ENCODE results near the gene IRF2. TPM values are rescaled to one million over a fixed set of nuclear protein-coding genes. Genes with fewer than 3 reads are reported as not detected.

Gene IRF2
- total and polyA plus RNA-seq, 2 donors from 2014 or later = 16.8 to 42.8 TPM

- FAIRE-seq = no peak
- H3K4me3 ChIP-seq (ENCODE audit: low read length in 3 of 3) = no peak overlapping the region
- H3K27me3 ChIP-seq (ENCODE audit: control insufficient read depth, insufficient read depth, low read length) = no peaks in the 10 kb centered on the region
- DNase-seq = no peak
- no peak overlapping the region for H3K27ac ChIP-seq (ENCODE audit: low read depth in 2 of 2, low read length in 2 of 2)
- no peaks in the 10 kb centered on the region for H3K36me3 ChIP-seq (ENCODE audit: control insufficient read depth in 2 of 3, insufficient read depth in 3 of 3, low read length in 3 of 3)
- intact Hi-C loops (cut with DNase I) = no loop called here
- H3K4me1 ChIP-seq (ENCODE audit: control insufficient read depth in 2 of 3, insufficient read depth in 2 of 3, low read depth in 1 of 3, low read length in 3 of 3) = peaks cover 0 to 22% (median 0%) of the 10 kb centered on the region in 3 donors
- H3K9ac ChIP-seq (ENCODE audit: low read length in 3 of 3) = no peak overlapping the region
- TF ChIP-seq CTCF (IDR thresholded peaks at IDR 0.05; ENCODE audit: borderline replicate concordance, extremely low read depth, insufficient read depth) = no peak
- no peaks in the 10 kb centered on the region for H3K9me3 ChIP-seq (ENCODE audit: control insufficient read depth in 2 of 3, insufficient read depth in 1 of 3, low read length in 3 of 3)
These were observed 36.0 kb downstream of the IRF2 start for GRCh38 chr4:184438375-184438774.

GRCh38 chr4:184437565-184438265 lies 36.6 kb downstream of the IRF2 start:
- Histone ChIP-seq H3K27me3 (ENCODE audit: control insufficient read depth, insufficient read depth, low read length) (no peaks in the 10 kb centered on the region), H3K4me3 (ENCODE audit: low read length in 3 of 3) (no peak overlapping the region), H3K36me3 (ENCODE audit: control insufficient read depth in 2 of 3, insufficient read depth in 3 of 3, low read length in 3 of 3) (no peaks in the 10 kb centered on the region), H3K9ac (ENCODE audit: low read length in 3 of 3) (no peak overlapping the region), H3K27ac (ENCODE audit: low read depth in 2 of 2, low read length in 2 of 2) (no peak overlapping the region), H3K9me3 (ENCODE audit: control insufficient read depth in 2 of 3, insufficient read depth in 1 of 3, low read length in 3 of 3) (no peaks in the 10 kb centered on the region), H3K4me1 (ENCODE audit: control insufficient read depth in 2 of 3, insufficient read depth in 2 of 3, low read depth in 1 of 3, low read length in 3 of 3) (peaks cover 0 to 22% (median 0%) of the 10 kb centered on the region in 3 donors)
- DNase-seq (no peak), FAIRE-seq (no peak)
- no peak for TF ChIP-seq CTCF (IDR thresholded peaks at IDR 0.05; ENCODE audit: borderline replicate concordance, extremely low read depth, insufficient read depth)
- intact Hi-C loops (cut with DNase I) = no loop called here

GRCh38 chr4:184434501-184435066 lies 39.8 kb downstream of the IRF2 start:
- Histone ChIP-seq H3K27ac (ENCODE audit: low read depth in 2 of 2, low read length in 2 of 2) (no peak overlapping the region), H3K4me1 (ENCODE audit: control insufficient read depth in 2 of 3, insufficient read depth in 2 of 3, low read depth in 1 of 3, low read length in 3 of 3) (peaks cover 0 to 2% (median 0%) of the 10 kb centered on the region in 3 donors), H3K27me3 (ENCODE audit: control insufficient read depth, insufficient read depth, low read length) (no peaks in the 10 kb centered on the region), H3K4me3 (ENCODE audit: low read length in 3 of 3) (no peak overlapping the region), H3K9ac (ENCODE audit: low read length in 3 of 3) (no peak overlapping the region), H3K36me3 (ENCODE audit: control insufficient read depth in 2 of 3, insufficient read depth in 3 of 3, low read length in 3 of 3) (no peaks in the 10 kb centered on the region), H3K9me3 (ENCODE audit: control insufficient read depth in 2 of 3, insufficient read depth in 1 of 3, low read length in 3 of 3) (no peaks in the 10 kb centered on the region)
- intact Hi-C loops (cut with DNase I) = no loop called here
- TF ChIP-seq CTCF (IDR thresholded peaks at IDR 0.05; ENCODE audit: borderline replicate concordance, extremely low read depth, insufficient read depth) = no peak
- DNase-seq (no peak), FAIRE-seq (no peak)
